Measurements from ENCODE around the gene RARA.
"Not testable (repeated sequence)": the region's sequence is repeated elsewhere in the genome, so short reads cannot be mapped to it uniquely, and the experiment has no call there.

The RARA gene

GRCh38 chr17:40366861-40367518, 58.0 kb downstream of the RARA start:
- no peak for DNase-seq (ENCODE audit: low read depth)
- TF ChIP-seq, protein P1, sequence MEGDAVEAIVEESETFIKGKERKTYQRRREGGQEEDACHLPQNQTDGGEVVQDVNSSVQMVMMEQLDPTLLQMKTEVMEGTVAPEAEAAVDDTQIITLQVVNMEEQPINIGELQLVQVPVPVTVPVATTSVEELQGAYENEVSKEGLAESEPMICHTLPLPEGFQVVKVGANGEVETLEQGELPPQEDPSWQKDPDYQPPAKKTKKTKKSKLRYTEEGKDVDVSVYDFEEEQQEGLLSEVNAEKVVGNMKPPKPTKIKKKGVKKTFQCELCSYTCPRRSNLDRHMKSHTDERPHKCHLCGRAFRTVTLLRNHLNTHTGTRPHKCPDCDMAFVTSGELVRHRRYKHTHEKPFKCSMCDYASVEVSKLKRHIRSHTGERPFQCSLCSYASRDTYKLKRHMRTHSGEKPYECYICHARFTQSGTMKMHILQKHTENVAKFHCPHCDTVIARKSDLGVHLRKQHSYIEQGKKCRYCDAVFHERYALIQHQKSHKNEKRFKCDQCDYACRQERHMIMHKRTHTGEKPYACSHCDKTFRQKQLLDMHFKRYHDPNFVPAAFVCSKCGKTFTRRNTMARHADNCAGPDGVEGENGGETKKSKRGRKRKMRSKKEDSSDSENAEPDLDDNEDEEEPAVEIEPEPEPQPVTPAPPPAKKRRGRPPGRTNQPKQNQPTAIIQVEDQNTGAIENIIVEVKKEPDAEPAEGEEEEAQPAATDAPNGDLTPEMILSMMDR (IDR thresholded peaks at IDR 0.05; ENCODE audit: low read depth, low read length, missing control alignments): no peak
- no peak overlapping the region for H3K4me3 ChIP-seq (ENCODE audit: low read depth, low read length)

DNA sequence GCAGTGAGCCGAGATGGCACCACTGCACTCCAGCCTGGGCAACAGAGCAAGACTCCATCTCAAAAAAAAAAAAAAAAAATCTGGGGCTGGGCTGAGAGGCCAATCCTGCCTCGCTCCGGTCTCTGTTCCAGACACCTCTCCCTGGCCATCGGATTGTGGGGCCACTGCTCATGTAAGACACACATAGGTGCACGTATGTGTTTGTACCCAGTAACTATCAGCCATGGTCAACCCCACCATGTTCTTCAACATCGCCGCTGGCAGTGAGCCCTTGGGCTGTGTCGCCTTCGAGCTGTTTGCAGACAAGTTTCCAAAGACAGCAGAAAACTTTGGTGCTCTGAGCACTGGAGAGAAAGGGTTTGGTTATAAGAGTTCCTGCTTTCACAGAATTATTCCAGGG, 58.7 kb downstream of the RARA start:
- DNase-seq (ENCODE audit: low read depth): not testable (repeated sequence)

DNA sequence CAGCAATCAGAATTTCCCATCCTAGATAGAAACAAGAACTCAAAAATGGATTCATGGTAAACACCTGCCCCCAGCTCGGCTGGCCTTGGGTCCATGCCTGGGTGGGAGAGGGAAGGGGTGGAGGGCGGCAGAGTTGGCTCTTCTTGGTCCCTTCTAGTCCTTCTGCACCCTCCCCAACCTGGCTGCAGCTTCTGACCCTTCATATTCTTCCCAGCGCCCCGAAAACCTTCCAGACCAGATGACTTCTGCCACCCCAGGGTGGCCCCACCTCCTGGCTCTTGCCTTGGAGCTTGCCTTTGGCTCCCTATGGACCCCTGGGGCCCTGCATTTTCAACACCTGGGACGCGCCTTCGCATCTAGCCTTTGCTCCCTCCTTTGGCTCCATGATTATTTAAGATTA, 60.9 kb downstream of the RARA start:
- no peak for DNase-seq (ENCODE audit: low read depth)
- no peak overlapping the region for H3K4me3 ChIP-seq (ENCODE audit: low read depth, low read length)
- TF ChIP-seq, protein P1 (IDR thresholded peaks at IDR 0.05; ENCODE audit: low read depth, low read length, missing control alignments): no peak

More for the DNA sequence above, 58.7 kb downstream of the RARA start:
- not testable (repeated sequence) for H3K4me3 ChIP-seq (ENCODE audit: low read depth, low read length)

DNA sequence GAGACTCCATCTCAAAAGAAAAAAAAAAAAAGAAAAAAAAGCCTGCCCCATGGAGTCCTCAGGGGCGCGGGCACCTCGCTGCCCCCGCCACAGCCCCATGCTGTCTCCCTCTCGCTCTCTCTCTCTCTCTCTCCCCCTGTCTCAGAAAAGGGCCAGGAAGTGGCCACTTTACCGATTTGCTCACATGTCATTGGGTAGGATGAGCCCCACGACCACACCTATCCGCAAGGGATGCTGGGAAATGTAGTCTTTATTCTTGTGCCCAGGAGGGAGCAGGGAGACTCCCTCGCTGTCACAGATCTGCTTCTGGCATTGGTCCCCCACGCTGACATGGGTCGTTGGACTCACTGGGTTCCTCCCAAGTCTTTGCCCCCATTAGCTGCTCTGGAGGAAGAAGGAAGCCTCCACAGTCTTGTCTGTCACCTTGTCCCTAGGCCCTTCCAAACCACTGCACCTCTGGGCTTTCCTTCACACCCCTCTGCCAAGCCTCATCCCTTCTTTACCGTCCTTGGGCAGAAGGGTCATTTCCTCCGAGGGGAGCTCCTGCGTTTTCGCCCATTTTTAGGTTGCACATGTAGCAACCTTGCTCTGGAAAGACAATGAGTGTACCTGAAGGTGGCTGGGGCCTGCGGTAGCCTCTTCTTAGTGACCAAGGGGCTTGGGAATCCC, 62.4 kb downstream of the RARA start:
- DNase-seq (ENCODE audit: low read depth): peak; percentile 49

DNA sequence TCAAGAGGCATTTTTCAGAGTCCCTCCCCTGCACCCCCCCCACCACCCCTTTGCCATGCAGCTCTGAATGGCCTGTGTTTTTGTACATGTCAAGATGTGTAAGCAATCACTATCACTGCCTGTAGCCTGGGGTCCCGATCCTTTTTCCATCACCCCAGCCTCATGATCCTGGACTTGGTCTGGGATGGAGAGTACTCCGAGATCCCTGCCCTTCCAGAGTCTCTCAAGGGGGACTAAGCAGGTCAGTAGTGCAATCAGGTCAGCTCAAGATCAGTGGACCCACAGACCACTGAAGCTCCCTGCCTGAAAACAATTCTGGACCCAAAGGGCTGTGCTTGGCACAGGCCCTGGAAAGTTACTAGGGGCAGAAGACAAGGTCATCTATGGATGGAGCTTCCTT, 63.1 kb downstream of the RARA start:
- H3K4me3 ChIP-seq (ENCODE audit: low read depth, low read length): no peak overlapping the region
- TF ChIP-seq, protein P1 (IDR thresholded peaks at IDR 0.05; ENCODE audit: low read depth, low read length, missing control alignments): no peak
- DNase-seq (ENCODE audit: low read depth): no peak

More for the DNA sequence above, 62.4 kb downstream of the RARA start:
- no peak overlapping the region for H3K4me3 ChIP-seq (ENCODE audit: low read depth, low read length)
- TF ChIP-seq, protein P1 (IDR thresholded peaks at IDR 0.05; ENCODE audit: low read depth, low read length, missing control alignments): no peak

DNA sequence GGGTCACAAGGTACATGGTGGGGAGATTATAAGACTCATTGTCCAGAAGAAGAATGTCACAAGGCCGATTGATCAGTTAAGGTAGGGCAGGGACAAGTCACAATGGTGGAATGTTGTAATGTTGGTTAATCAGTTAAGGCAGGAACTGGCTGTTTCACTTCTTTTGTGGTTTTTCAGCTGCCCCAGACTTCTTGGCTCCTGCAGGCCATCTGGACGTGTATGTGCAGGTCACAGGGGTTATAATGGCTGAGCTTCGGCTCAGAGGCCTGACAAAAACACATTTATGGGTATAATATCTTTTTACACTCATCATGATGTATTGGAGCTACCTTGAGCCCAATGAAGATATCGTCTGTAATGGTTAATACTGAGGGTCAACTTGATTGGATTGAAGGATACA, 63.7 kb downstream of the RARA start:
- DNase-seq (ENCODE audit: low read depth): not testable (repeated sequence)

DNA sequence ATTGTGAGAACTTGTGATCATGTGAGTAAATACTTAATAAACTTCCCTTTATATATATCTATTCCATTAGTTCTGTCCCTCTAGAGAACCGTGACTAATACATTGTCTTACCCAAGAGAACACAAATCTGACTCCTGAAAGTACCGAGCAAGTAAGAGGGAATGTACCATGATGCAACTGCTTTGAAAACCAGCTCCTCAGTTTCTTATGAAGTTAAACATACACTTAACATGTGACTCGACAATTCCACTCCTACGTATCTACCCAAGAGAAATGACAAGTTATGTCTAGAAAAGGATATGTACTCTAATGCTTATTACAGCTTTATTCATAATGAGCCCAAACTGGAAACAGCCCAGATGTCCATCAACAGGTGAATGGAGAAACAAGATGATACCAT, 64.3 kb downstream of the RARA start:
- no peak overlapping the region for H3K4me3 ChIP-seq (ENCODE audit: low read depth, low read length)
- TF ChIP-seq, protein P1 (IDR thresholded peaks at IDR 0.05; ENCODE audit: low read depth, low read length, missing control alignments): no peak
- no peak for DNase-seq (ENCODE audit: low read depth)

More for the DNA sequence above, 63.7 kb downstream of the RARA start:
- H3K4me3 ChIP-seq (ENCODE audit: low read depth, low read length): not testable (repeated sequence)

GRCh38 chr17:40373999-40374398, 65.0 kb downstream of the RARA start:
- no peak overlapping the region for H3K4me3 ChIP-seq (ENCODE audit: low read depth, low read length)
- TF ChIP-seq, protein P1 (IDR thresholded peaks at IDR 0.05; ENCODE audit: low read depth, low read length, missing control alignments): no peak
- DNase-seq (ENCODE audit: low read depth): no peak
